SH-SY5Y (cell line): ENCODE measurements around the gene FYN.

Experiments
- GATA2 ChIP-seq: IDR thresholded peaks from 2 replicates; pipeline ENCODE4 v1.6.1; 2011; ENCODE audit warnings: mild to moderate bottlenecking, low read depth, low read length
- GATA3 ChIP-seq: IDR thresholded peaks from 2 replicates; pipeline ENCODE4 v1.6.1; 2011; ENCODE audit warnings: low read depth, mild to moderate bottlenecking, low read length, moderate library complexity

The FYN gene

DNA sequence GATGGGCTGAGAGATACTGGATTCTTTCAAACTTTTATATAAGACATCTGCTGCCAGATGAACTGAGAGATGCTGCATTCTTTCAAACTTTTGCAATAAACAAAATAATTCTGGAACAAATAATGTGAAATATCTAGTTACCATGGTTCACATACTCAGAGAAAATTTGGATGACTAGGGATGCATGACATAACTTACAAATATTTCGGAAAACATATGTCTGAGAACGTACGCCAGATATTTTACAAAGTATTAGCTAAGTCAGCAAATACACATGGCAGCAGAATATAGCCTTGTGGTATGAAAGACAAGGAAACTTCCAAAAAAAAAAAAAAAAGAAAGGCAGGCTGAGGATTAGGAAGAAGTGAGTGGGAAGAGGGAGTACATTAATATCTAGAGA, 154.3 kb downstream of the FYN start:
- no peak for TF ChIP-seq GATA2
- no peak for TF ChIP-seq GATA3

- TF ChIP-seq GATA2, result no peak
- no peak for TF ChIP-seq GATA3
These were observed 154.9 kb downstream of the FYN start for GRCh38 chr6:111718326-111718725.

- TF ChIP-seq GATA2 (no peak), GATA3 (no peak)
These were observed 155.6 kb downstream of the FYN start for GRCh38 chr6:111717621-111718020.

DNA sequence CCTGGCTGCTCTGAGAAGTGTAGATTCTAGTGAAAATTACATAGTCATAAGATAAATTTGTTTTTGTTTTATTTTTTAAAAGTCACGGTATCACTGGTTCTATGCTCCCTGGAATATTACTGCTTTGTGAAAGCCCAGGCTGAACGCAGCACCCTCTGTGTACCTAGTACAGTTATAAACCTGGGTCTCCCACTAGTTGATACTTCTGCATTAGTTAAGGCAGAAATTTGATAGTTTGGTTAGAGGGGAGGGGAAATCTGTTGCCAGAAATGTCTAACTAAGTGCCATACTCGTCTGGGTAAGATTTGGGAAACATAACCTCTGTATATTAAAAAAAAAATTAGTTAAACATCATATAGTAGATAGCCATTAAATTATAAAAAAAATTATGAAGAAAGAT, 156.9 kb downstream of the FYN start:
- TF ChIP-seq GATA2 (no peak), GATA3 (no peak)

DNA sequence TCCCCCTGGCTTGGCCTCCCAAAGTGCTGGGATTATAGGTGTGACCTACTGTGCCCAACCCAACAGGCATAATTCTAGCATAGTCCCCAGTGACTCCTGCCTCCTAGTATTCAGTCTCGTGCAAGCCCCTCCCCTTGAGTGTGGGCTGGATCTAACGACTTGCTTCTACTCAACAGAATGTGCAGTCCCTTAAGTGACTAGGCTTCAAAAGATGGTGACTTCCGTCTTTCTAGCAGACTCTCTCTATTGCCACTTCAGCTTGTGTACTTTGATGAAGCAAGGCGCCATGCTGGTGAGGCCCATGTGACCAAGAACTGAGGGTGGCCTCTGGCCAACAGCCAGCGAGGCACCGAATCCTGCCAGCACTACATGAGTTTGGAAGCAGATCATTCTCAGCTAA, 157.9 kb downstream of the FYN start:
- no peak for TF ChIP-seq GATA3
- TF ChIP-seq GATA2, result no peak

DNA sequence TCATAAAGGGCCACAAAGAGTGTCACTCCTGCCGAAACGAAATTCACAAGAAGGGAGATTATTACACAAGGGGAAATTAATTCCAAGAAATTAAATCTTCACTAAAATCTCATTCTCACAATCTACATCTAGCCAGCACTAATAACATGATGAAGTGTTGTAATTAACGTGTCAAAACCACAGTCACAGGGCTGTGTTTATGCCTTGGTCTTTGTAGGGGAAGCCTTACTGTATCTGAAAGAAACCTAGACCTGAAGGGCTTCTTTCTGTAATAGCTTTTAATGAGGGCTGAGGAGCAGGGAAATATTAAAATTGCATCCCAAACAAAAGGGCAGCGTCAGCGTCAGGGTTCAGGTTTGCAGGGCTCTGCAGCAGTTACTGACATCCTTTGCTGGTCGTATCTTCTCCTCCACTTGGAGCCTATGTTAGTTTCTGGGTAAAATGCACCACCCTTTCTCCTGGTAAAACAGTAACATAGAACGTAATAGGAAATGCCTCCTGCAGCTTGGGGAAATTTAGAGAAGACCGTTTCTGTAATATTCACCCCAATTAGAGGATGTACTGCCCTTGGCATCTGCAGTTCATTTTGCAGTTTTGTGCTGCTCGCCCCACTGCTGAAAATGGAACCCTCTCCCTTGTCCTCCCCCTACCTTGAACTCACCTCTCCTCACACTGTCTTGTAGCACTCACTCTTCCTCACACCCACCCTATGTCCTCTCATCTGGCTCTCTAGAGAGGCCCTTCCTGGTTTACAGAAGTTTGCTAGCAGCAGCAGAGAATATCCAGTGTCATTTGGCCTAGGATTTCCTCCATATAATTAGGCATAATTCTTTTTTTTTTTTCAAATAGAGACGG, 158.6 kb downstream of the FYN start:
- TF ChIP-seq GATA2, result no peak

GRCh38 chr6:111713811-111714210, 159.4 kb downstream of the FYN start:
- TF ChIP-seq GATA2 (no peak), GATA3 (no peak)

DNA sequence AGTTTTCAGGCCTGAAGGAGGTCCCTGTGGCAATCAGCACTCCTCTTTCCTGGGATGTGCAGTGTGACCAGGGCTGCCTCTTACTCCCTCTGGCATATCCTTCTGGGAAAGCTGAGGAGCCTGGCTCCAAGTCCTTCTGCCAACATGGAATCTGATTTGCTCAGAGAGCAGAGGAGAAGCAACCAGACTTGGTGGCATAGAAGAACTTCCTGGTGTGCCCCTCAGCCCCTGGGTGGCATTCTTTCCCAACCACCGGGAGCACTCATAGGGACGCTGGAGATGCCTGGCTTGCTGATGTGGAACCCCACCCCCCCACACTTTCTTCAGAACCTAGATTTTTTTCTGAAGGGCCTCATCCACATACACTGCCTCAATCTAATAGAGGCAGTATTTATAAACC, 160.0 kb downstream of the FYN start:
- TF ChIP-seq GATA2, result no peak
- no peak for TF ChIP-seq GATA3

DNA sequence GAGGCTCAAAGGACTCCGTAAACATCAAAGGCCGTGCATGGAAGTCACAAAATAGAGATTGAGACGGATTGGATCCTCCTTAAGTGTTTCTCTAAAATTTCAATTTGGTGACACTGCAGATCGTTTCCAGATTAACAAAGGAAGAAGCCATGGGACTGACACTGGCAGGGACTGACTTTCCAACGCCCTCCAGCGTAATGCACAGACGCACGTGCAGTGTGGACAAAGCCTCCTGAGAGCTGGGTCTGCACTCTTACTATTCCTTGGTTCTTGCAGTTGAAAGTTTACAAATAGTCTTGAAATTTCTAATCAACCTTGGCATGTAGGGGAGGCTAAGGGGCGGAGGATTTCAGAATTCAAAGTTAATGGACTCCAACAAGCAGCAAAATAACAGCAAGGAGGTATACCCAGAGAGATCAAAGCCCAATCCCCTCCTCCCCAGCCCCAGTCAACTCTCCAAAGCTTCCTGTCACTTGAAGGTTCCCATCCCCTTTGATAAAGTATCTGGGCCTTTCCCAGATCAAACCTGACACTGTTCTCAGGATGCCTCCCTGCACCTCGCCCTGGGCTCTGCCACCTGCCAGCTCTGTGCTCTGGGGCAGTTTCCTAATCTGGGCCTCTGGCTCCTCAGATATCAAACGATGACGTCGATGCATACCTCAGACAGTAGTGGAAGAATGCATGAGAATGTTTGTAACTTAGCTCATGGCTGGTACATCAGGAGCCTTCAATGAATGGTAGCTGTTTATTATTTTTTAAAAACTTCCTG, 161.1 kb downstream of the FYN start:
- no peak for TF ChIP-seq GATA3
- no peak for TF ChIP-seq GATA2

- TF ChIP-seq GATA2, result no peak
These were observed 161.8 kb downstream of the FYN start for GRCh38 chr6:111711476-111711875.

DNA sequence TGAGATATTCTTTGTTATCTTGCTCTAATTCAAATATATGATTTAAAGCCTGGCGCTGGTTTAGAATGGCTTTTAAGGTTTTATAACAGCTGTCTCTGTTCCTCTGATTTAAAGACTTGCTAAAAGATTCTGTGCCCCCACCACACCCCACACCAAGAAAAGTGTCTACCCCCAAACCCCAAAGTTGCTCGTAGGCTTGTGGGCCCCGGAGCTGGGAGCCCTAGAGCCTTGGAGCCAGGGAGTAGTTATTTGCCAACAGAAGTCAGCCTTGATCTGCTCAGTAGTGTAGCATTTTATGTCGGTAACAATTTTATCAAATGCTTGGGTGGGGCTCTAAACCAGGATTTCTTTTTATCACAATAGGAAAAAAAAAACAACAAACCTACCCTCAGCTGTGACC, 162.3 kb downstream of the FYN start:
- no peak for TF ChIP-seq GATA3
- no peak for TF ChIP-seq GATA2

GRCh38 chr6:111710439-111710838, 162.8 kb downstream of the FYN start:
- TF ChIP-seq GATA3, result no peak
- no peak for TF ChIP-seq GATA2

- TF ChIP-seq GATA2, result no peak
- no peak for TF ChIP-seq GATA3
These were observed 163.4 kb downstream of the FYN start for GRCh38 chr6:111709615-111710398.

DNA sequence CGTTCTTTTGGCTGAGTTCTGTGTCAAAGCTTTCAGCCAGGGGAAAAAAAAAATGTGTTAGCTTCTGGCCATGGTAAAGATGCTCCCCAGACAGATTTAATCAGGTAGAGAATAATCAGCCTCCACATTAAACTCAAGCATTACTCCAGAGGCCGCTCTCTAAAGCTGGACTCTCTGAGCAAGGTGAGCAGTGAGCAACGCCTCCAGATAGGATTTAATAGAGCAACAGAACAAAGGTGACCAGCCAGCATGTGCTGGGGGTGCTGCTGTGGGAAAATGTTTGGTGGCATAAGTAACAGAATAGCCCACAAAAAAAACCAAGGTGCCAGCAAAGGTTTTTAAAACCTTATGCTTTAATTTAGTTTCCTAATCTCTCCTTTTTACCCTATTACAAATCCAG, 164.1 kb downstream of the FYN start:
- TF ChIP-seq GATA2, result no peak
- TF ChIP-seq GATA3, result no peak
